HUES6 (cell line): Measurements from ENCODE around the gene FBXW12.

Experiments
- H3K27ac ChIP-seq: 2 replicates; pipeline ENCODE4 v1.7.0; 2013; ENCODE audit warnings: low read depth, mild to moderate bottlenecking, low read length, inconsistent platforms
- H3K27me3 ChIP-seq: 2 replicates; pipeline ENCODE4 v1.6.1; 2013; ENCODE audit warnings: low read length; ENCODE audit not compliant: control insufficient read depth, insufficient read depth
- H3K36me3 ChIP-seq: 2 replicates; pipeline ENCODE4 v1.6.1; 2013; ENCODE audit warnings: low read length; ENCODE audit not compliant: control insufficient read depth, insufficient read depth
- H3K4me1 ChIP-seq: 2 replicates; pipeline ENCODE4 v1.6.1; 2013; ENCODE audit warnings: low read length; ENCODE audit not compliant: control insufficient read depth, insufficient read depth
- H3K4me3 ChIP-seq: 2 replicates; pipeline ENCODE4 v1.5.1; 2013; ENCODE audit warnings: low read depth, low read length
- H3K9ac ChIP-seq: one replicate; pipeline ENCODE4 v1.6.1; 2013; ENCODE audit warnings: mild to moderate bottlenecking, low read length
- H3K9me3 ChIP-seq: 2 replicates; pipeline ENCODE4 v1.6.1; 2013; ENCODE audit warnings: low read depth, low read length; ENCODE audit not compliant: control insufficient read depth, insufficient read depth

The FBXW12 gene

GRCh38 chr3:48410205-48411040, 38.4 kb downstream of the FBXW12 start:
- no peak overlapping the region for H3K4me3 ChIP-seq
- H3K9me3 ChIP-seq: no peaks in the 10 kb centered on the region
- peaks cover 99% of the 10 kb centered on the region for H3K36me3 ChIP-seq
- H3K9ac ChIP-seq: no peak overlapping the region
- H3K27ac ChIP-seq: no peak overlapping the region
- no peaks in the 10 kb centered on the region for H3K27me3 ChIP-seq
- no peaks in the 10 kb centered on the region for H3K4me1 ChIP-seq

- no peaks in the 10 kb centered on the region for H3K4me1 ChIP-seq
- no peak overlapping the region for H3K9ac ChIP-seq
- no peak overlapping the region for H3K27ac ChIP-seq
Observed at GRCh38 chr3:48411041-48411588, 39.1 kb downstream of the FBXW12 start.

GRCh38 chr3:48411606-48412374, 39.8 kb downstream of the FBXW12 start:
- no peak overlapping the region for H3K9ac ChIP-seq
- H3K36me3 ChIP-seq: peaks cover 99% of the 10 kb centered on the region
- no peak overlapping the region for H3K27ac ChIP-seq
- no peaks in the 10 kb centered on the region for H3K9me3 ChIP-seq
- H3K4me3 ChIP-seq: no peak overlapping the region
- no peaks in the 10 kb centered on the region for H3K27me3 ChIP-seq
- H3K4me1 ChIP-seq: no peaks in the 10 kb centered on the region

More at GRCh38 chr3:48411041-48411588, 39.1 kb downstream of the FBXW12 start:
- H3K36me3 ChIP-seq: peaks cover 99% of the 10 kb centered on the region
- H3K9me3 ChIP-seq: no peaks in the 10 kb centered on the region
- no peaks in the 10 kb centered on the region for H3K27me3 ChIP-seq
- no peak overlapping the region for H3K4me3 ChIP-seq

GRCh38 chr3:48412375-48413001, 40.5 kb downstream of the FBXW12 start:
- no peak overlapping the region for H3K4me3 ChIP-seq
- H3K27me3 ChIP-seq: no peaks in the 10 kb centered on the region
- no peaks in the 10 kb centered on the region for H3K4me1 ChIP-seq
- peaks cover 99% of the 10 kb centered on the region for H3K36me3 ChIP-seq
- no peaks in the 10 kb centered on the region for H3K9me3 ChIP-seq
- H3K9ac ChIP-seq: no peak overlapping the region
- H3K27ac ChIP-seq: no peak overlapping the region

GRCh38 chr3:48413086-48413485, 41.1 kb downstream of the FBXW12 start:
- Histone ChIP-seq H3K27me3 (no peaks in the 10 kb centered on the region), H3K9ac (no peak overlapping the region), H3K36me3 (peaks cover 100% of the 10 kb centered on the region), H3K27ac (no peak overlapping the region), H3K4me3 (no peak overlapping the region), H3K9me3 (no peaks in the 10 kb centered on the region), H3K4me1 (no peaks in the 10 kb centered on the region)

GRCh38 chr3:48413611-48414010, 41.6 kb downstream of the FBXW12 start:
- peaks cover 100% of the 10 kb centered on the region for H3K36me3 ChIP-seq
- H3K27me3 ChIP-seq: no peaks in the 10 kb centered on the region
- H3K9me3 ChIP-seq: no peaks in the 10 kb centered on the region
- H3K27ac ChIP-seq: no peak overlapping the region
- H3K9ac ChIP-seq: no peak overlapping the region
- no peaks in the 10 kb centered on the region for H3K4me1 ChIP-seq
- no peak overlapping the region for H3K4me3 ChIP-seq

GRCh38 chr3:48414376-48415250, 42.6 kb downstream of the FBXW12 start:
- Histone ChIP-seq H3K27ac (no peak overlapping the region), H3K27me3 (no peaks in the 10 kb centered on the region), H3K4me1 (no peaks in the 10 kb centered on the region), H3K9ac (no peak overlapping the region), H3K4me3 (no peak overlapping the region), H3K36me3 (peaks cover 100% of the 10 kb centered on the region), H3K9me3 (no peaks in the 10 kb centered on the region)

GRCh38 chr3:48415251-48415953, 43.4 kb downstream of the FBXW12 start:
- Histone ChIP-seq H3K4me1 (no peaks in the 10 kb centered on the region), H3K4me3 (no peak overlapping the region), H3K9ac (no peak overlapping the region), H3K9me3 (no peaks in the 10 kb centered on the region), H3K27ac (no peak overlapping the region), H3K36me3 (peaks cover 100% of the 10 kb centered on the region), H3K27me3 (no peaks in the 10 kb centered on the region)

- H3K27me3 ChIP-seq: no peaks in the 10 kb centered on the region
- H3K4me3 ChIP-seq: no peak overlapping the region
- no peak overlapping the region for H3K27ac ChIP-seq
- H3K9ac ChIP-seq: no peak overlapping the region
- H3K9me3 ChIP-seq: no peaks in the 10 kb centered on the region
- peaks cover 100% of the 10 kb centered on the region for H3K36me3 ChIP-seq
- no peaks in the 10 kb centered on the region for H3K4me1 ChIP-seq
Observed at GRCh38 chr3:48416091-48416505, 44.1 kb downstream of the FBXW12 start.

GRCh38 chr3:48416546-48416945, 44.5 kb downstream of the FBXW12 start:
- Histone ChIP-seq H3K27me3 (no peaks in the 10 kb centered on the region), H3K9me3 (no peaks in the 10 kb centered on the region), H3K9ac (no peak overlapping the region), H3K4me3 (no peak overlapping the region), H3K27ac (no peak overlapping the region), H3K4me1 (no peaks in the 10 kb centered on the region), H3K36me3 (peaks cover 100% of the 10 kb centered on the region)
